ENCODE data around the gene PTPRR. TPM values are rescaled to one million over a fixed set of nuclear protein-coding genes. Genes with fewer than 3 reads are reported as not detected.

The PTPRR gene
- total RNA-seq, 4 donors from 2014 or later, result 0.24 to 0.95 (median 0.30) TPM

DNA sequence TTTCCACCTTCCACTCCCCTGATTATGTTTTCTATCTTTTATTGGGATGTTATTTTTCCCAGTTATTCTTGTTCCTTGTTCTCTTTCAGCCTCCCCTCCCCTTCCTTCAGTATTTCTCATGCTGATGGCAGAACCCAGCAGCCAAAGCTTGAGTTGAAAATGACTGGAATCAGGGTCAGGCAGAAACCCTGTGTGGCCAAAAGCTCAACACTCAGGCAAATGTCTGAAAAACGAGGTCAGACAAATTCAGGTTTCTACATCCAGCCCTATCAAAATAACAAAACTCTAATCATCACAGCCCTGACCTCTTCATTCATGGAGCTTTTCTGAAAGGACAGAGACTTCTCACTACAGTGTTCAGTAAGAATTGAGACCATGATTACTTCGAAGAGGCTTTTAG is 134.6 kb downstream of the PTPRR start:
- DNase-seq (ENCODE audit: low spot score), result no peak
- ATAC-seq (ENCODE audit: low FRiP score), result no peak
- TF ChIP-seq, protein P1, sequence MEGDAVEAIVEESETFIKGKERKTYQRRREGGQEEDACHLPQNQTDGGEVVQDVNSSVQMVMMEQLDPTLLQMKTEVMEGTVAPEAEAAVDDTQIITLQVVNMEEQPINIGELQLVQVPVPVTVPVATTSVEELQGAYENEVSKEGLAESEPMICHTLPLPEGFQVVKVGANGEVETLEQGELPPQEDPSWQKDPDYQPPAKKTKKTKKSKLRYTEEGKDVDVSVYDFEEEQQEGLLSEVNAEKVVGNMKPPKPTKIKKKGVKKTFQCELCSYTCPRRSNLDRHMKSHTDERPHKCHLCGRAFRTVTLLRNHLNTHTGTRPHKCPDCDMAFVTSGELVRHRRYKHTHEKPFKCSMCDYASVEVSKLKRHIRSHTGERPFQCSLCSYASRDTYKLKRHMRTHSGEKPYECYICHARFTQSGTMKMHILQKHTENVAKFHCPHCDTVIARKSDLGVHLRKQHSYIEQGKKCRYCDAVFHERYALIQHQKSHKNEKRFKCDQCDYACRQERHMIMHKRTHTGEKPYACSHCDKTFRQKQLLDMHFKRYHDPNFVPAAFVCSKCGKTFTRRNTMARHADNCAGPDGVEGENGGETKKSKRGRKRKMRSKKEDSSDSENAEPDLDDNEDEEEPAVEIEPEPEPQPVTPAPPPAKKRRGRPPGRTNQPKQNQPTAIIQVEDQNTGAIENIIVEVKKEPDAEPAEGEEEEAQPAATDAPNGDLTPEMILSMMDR (IDR thresholded peaks at IDR 0.05), result no peak

DNA sequence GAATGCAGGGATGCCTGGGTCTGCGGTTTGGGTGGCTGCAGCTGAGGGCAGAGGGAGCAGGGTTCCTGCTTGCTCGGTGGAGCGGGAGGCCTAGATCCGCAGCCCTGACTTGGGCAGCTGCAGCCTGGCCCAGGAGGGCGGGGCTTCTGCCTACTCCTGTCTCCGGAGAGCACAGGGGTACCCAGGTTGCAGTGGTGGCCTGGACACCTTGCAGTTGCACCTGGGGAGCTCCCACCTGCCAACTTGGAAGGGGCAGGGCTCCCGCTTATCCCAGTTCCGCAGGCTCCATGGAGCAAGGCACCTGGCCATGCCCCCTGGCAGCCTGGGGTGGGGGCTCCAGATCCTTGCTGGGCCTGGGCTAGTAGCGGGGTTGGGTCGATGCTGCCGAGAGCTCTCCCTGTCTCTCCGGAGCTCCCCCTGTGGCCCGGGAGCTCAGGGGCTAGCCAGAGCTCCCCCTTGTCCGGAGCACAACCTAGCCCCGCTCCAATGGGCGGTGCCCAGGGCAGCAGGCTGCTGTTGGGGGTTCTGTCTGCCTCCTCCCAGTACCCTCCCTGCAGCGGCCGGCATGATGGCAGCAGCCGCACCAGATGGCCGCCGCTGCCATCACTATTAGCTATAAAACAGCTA is 136.4 kb downstream of the PTPRR start:
- DNase-seq (ENCODE audit: low spot score) (no peak), ATAC-seq (ENCODE audit: low FRiP score) (no peak)
- TF ChIP-seq, protein P1 (IDR thresholded peaks at IDR 0.05), result no peak

DNA sequence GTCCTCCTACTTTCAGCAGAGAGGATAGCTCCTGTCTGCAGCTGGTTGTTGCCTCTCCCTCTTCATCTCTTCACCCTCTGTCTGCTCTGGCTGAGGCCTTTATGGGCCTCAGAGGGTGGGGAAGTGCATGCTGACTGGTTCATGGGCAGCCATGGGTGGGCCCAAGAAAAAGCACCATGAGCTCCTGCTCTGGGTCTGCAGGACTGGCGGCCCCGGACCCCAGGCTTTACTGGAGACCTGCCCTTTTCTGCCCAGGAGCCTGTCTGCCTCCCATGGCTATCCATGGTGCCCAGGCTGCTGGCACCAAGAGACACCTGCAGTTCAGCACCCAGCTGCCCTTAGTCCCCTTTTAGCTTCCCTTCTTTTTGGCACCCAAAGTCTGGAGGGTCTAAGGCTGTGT is 137.1 kb downstream of the PTPRR start:
- DNase-seq (ENCODE audit: low spot score), result no peak
- TF ChIP-seq, protein P1 (IDR thresholded peaks at IDR 0.05), result no peak
- ATAC-seq (ENCODE audit: low FRiP score), result no peak

GRCh38 chr12:70779250-70779649 is 141.3 kb downstream of the PTPRR start:
- DNase-seq (ENCODE audit: low spot score) (no peak), ATAC-seq (ENCODE audit: low FRiP score) (no peak)
- TF ChIP-seq, protein P1 (IDR thresholded peaks at IDR 0.05), result no peak

- TF ChIP-seq, protein P1 (IDR thresholded peaks at IDR 0.05), result no peak
- ATAC-seq (ENCODE audit: low FRiP score) (no peak), DNase-seq (ENCODE audit: low spot score) (no peak)
Measured at GRCh38 chr12:70774055-70774454, 146.5 kb downstream of the PTPRR start.

GRCh38 chr12:70772836-70773235 is 147.7 kb downstream of the PTPRR start:
- ATAC-seq (ENCODE audit: low FRiP score) (no peak), DNase-seq (ENCODE audit: low spot score) (no peak)
- TF ChIP-seq, protein P1 (IDR thresholded peaks at IDR 0.05), result no peak

DNA sequence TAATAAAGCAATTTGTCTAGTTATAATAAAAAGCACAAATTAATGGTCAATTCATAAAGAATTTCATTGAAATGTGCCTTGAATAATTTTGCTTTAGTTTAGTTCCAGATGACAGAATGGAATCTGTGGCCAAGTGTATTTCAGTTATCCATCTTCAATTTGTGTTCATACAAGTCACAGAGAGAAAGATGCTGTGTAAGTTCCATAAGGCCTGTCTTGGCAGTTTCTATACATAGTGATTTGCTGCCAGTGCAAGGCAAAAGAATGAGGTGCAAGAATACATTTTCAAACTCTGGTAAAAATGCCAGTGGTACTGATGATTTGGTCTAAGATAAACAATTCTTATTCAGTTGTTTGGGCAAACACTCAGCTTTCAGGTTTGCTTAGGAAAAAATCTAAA is 149.0 kb downstream of the PTPRR start:
- TF ChIP-seq, protein P1 (IDR thresholded peaks at IDR 0.05), result no peak
- no peak for DNase-seq (ENCODE audit: low spot score)
- ATAC-seq (ENCODE audit: low FRiP score), result no peak
